HG03571 (cell line): ENCODE measurements around the gene PRKAG1.

Source experiments
- ATAC-seq: cut with Tn5 transposase; IDR thresholded peaks from one replicate; pipeline ENCODE4 v1.9.1; 2021; ENCODE audit not compliant: unreplicated experiment

PRKAG1 gene

DNA sequence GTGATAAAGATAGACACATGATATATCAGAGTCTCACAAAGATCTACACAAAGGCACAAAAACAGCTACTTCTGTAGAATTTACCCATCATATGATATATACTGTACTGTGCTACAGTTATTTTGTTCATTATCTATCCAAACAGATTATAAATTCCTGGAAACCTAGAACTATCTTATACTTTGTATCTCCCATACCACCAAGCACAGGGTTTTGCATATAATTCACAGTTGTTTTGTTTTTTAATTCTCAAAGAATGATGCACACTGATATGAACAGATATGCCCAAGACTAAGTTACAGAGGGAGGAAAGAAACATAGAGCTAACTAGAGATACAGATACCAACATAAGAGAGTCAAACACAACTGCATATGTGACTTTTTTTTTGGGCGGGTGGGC is 3.4 kb downstream of the PRKAG1 start:
- no peak for ATAC-seq

DNA sequence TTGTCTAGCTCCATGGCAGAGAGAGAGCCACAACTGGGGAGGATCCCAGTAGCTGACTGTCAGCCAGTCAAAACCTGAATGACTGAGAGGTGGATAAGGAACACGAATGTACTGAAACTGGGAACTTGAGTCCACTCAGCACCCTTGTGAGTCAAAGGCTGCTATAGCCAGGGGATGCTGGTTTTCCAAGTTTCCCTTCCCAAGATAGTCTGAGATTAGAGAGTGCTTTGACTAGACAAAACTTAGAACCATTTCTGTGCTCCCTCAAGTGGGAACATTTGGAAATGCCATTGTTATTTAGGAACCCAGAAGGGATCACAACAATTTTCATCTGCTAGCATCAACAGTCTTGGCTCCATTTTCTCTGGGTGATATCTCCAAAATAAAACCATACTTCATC is 4.0 kb downstream of the PRKAG1 start:
- ATAC-seq: no peak

DNA sequence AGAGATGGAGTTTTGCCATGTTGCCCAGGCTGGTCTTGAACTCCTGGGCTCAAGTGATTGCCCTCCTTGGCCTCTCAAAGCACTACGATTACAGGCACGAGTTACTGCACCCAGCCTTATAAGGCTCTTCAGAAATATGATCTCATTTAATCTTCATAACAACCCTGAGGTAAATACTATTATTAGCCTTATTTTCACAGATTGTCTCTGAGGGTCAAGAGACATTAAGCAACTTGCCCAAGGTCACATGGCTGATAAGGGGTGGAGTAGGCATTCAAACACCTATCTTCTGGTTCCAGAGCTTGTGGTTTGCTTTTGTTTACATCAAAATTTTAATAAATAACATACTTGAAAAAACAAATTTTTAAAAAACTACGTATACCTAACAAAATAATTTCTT is 5.1 kb downstream of the PRKAG1 start:
- no peak for ATAC-seq

GRCh38 chr12:49012739-49013138 is 5.8 kb downstream of the PRKAG1 start:
- no peak for ATAC-seq

GRCh38 chr12:49010092-49010668 is 8.4 kb downstream of the PRKAG1 start:
- ATAC-seq: no peak

DNA sequence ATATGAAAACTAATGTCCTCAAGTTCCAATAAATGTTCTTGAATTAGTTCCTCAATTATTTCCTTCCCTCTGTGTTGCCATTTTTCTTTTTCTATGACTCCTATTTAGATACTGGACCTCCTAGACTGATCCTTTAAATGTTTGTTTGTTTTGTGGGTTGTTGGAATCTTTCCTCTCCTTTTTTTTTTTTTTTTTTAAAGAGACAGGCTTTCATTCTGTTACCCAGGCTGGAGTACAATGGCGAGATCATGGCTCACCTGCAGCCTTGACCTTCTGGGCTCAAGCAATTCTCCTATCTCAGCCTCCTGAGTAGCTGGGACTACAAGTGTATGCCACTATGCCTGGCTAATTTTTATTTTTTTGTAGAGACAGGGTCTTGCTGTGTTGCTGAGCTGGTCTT is 9.6 kb downstream of the PRKAG1 start:
- no peak for ATAC-seq

GRCh38 chr12:49000346-49000745 is 18.2 kb downstream of the PRKAG1 start:
- ATAC-seq: no peak

GRCh38 chr12:48999371-49000131 is 19.0 kb downstream of the PRKAG1 start, which contains the start of gene DDN:
TSS of gene DDN (minus strand) at chr12:48999375. CDS start at chr12:48999287, 88 bp downstream.
- no peak for ATAC-seq

DNA sequence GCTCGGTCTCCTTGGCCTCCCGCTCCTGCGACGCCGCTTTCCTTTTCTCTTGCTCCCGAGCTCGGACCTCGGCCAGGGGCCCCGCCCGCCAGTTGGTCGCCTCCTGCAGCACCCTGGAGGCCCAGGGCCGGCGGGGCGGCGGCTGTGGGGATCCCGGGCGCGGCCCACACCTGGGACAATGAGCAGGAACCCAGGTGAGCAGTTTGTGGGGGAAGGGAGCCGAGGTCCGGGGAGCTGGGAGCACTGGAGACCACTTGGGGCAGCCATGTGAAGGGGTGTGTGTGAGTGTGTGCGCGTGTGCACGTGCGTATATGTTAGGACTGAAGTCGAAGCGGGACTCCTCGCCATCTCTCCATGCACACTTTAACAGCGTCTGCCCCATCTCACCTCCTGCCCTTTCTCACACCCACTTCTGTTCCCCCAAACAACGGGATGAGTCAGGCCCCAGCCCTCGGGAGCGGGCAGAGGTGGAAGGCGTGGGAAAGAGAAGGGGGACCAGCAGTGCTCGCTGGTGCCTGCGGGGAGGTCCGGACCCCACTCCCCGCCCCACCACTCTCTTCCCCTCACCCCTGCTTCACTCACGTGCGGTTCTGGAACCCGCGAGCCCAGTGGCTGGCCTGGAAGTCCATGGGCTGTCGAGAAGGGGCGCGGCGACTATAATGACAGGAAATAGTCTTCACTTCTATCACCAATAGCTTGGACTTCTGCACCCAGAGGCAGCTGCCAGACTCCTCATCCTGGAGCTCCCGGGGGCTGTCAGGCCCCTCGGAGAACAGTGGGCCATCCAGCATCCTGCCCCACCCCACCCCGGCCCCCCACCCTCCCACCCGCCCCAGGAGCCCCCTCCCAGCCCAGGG is 19.9 kb downstream of the PRKAG1 start:
- ATAC-seq: no peak

DNA sequence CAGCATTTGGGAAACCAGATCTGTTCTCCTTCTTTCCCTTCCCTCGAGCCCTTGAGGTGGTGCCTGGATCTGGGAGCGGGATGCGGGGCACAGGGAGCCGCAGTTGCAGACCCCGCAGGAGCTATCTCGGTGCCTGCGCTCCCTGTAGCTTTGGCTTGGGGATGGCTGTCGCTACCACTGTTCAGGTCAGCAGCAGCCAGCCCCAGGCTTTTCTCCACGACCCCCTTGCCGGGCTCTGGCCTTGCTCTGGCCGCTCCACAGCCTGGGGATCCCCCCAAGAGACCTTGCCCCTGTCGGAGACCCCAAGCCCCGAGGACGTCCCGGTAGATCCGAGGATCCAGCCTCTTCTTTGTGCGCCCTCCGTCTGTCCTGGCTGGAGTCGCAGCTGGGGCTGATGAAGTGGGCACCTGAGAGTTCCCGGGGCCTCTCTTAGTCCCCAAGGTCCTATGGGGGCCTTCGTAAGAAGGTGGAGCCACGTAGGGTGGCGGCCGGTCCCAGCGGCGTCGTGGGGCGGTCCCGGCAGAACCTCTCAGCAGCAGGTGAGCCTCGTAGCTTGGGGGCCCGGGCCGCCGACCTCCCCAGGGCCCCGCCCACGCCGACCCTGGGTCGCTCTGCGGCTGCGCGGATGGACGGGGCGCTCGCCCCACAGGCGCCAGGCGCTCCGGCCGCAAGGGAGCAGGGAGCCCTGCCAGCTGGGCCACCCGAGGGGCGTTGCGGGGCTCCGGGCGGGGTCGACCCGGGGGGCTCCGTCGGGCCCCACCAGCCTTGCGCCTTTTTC is 20.7 kb downstream of the PRKAG1 start:
- no peak for ATAC-seq

DNA sequence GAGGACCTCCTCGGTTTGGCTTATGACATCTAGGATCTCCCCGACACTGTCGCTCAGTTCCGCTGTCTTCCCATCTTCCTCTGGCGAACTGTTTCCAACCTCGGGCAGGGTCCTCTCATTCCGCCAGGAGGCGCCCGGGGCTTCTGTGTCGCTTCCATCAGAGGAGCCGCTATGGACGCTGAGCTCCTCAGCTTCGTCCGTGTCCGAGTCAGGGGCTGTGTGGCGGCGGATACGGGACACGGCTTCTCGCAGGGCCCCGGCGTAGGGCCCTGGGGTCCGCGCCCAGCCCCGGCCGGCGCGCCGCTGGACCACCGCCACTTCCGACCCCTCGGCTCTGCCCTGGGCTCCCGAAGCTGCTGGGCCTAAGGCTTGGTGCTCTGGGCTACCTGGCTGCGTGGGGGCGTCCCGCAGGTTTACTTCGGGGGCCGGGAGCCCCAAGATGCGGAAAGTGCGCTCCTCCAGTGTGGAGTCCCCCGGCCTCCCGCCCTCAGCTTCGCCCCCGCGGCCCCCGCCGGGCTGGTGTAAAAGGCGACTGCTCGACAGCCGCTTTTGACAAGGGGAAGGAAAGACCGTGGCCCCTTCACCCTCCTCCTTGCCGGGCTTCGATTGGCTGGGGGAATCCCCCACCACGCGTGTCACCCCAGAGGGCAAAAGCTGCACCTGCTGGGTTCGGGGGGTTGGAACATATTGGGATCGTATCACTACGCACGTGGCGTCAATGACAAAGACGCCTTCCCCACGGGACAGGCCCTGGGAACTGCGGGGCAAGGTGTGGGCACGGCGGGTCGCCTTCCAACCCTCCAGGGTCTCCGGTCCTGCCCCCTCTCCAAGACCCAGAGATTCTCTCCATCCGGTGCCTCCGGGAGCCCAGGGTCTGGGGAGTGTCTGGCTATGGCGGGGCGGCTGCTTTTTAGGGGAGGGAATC is 21.5 kb downstream of the PRKAG1 start:
- no peak for ATAC-seq

GRCh38 chr12:48995086-48995879 is 23.3 kb downstream of the PRKAG1 start:
- ATAC-seq: no peak

DNA sequence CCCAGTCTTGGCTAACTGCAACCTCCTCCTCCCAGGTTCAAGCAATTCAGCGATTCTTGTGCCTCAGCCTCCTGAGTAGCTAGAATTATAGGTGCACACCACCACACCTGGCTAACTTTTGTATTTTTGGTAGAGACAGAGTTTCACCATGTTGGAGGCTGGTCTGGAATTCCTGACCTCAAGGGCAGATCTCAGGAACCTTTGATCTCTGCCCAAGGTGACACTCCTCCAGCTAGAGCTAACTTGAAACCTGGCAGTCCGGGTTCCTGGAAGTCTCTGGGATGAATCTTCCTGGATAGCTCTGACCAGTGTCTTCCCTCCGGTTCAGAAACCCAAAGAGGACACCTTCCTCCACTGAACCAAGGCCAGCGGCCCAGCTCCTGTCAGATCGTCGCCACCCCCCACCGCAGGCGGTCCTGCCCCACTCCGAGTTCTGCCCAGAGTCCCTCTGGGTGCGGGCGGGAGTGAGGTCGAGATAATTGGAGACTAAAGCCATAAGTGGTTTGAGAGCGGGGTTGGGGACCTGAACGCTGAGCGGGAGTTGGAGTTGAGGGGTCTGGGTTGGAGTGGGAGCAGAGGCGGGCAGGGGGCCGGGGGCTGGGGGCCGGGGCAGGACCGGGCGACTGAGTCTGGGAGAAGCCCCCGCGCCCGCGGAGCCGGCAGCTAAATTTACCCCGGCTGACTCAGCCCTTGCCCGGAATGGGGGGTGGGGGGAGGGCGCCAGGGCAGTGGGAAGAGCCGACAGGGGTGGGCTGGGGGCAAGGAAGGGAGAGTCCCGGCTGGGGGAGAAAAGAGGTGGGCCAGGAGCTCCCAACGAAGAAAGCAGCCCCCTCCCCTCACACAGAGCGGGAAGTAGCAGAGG is 24.1 kb downstream of the PRKAG1 start:
- no peak for ATAC-seq

DNA sequence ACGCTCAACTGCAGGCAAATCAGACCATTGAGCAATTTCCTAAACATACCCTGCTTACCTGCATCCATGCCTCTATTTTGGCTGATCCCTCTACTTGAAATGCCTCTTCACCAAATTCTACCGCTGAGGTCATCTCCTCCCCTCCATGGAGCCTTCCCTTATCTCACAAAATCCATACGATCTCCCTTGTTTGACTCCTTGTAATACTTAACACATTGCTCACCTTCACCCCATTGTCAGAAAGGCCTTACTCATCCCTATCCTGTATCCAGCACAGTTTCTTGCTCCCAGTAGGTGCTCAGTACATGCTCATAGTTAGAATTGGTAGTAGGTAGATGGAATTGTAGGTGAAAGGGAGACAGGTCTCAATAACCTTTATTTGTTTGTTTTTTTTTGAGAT is 24.8 kb downstream of the PRKAG1 start:
- ATAC-seq: no peak

DNA sequence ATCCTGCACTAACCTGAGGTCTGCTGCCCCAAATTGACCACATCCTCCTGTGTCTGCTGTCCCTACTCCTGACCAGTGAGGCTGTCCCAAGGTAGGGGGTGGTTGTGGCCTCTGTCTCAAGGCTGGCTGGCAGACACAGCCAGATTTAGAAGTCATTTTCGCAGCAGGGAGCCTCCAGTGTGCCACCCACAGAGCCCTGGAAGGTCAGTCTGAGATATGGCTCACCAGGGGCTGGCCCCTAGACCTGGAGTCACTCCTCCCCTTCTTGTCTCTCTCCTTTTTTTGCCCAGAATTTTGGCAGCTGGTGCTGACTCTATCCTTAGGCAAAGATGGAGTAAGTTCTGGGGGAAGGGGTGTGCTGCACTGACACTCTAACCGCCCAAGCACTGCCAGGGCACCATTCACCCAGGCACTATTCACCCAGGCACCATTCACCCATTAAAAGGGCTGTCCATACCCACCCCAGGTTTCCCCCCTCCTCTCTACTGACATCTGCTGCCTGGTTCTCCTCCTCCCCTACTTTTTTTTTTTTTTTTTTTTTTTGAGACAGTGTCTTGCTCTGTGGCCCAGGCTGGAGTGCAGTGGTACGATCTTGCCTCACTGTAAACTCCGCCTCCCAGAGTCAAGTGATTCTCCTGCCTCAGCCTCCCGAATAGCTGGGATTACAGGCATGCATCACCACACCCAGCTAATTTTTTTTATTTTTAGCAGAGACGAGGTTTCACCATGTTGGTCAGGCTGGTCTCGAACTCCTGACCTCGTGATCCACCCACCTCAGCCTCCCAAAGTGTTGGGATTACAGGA is 27.1 kb downstream of the PRKAG1 start:
- ATAC-seq: no peak

GRCh38 chr12:48990552-48990951 is 28.0 kb downstream of the PRKAG1 start:
- ATAC-seq: no peak

GRCh38 chr12:48988030-48988649 is 30.4 kb downstream of the PRKAG1 start:
- no peak for ATAC-seq
